Measurements from ENCODE around the gene DTX1. TPM values are rescaled to one million over a fixed set of nuclear protein-coding genes. Genes with fewer than 3 reads are reported as not detected.

The DTX1 gene
- polyA plus RNA-seq, 1 donor (not counting 4 experiments of a cell fraction or from before 2014, with no cell fraction given), result not detected

GRCh38 chr12:113049976-113050742 is 6.4 kb upstream of the DTX1 start:
- DNase-seq (ENCODE audit: low read depth, low spot score), result no peak
- Histone ChIP-seq H3K27me3 (ENCODE audit: control insufficient read depth, extremely low read depth, insufficient read depth, low read length) (peaks cover 11% of the 10 kb centered on the region), H3K79me2 (ENCODE audit: control insufficient read depth, insufficient read depth, low read length) (no peaks in the 10 kb centered on the region), H3K36me3 (ENCODE audit: control insufficient read depth in 2 of 2, extremely low read depth in 1 of 2, insufficient read depth in 2 of 2, low read length in 2 of 2) (no peaks in the 10 kb centered on the region), H2AFZ (ENCODE audit: control insufficient read depth, low read length) (no peak overlapping the region), H3K4me3 (ENCODE audit: control insufficient read depth in 2 of 3, extremely low read depth in 1 of 3, insufficient read depth in 2 of 3, low read depth in 1 of 3, low read length in 3 of 3) (no peak overlapping the region), H4K20me1 (ENCODE audit: control insufficient read depth, extremely low read depth, insufficient read depth, low read length) (no peaks in the 10 kb centered on the region), H3K4me1 (ENCODE audit: control insufficient read depth, extremely low read depth, insufficient read depth, low read length) (no peaks in the 10 kb centered on the region), H3K9me3 (ENCODE audit: control insufficient read depth, low read depth, low read length) (no peaks in the 10 kb centered on the region), H3K9me1 (ENCODE audit: control insufficient read depth, extremely low read depth, insufficient read depth, low read length) (no peaks in the 10 kb centered on the region), H3K4me2 (ENCODE audit: control insufficient read depth, extremely low read depth, insufficient read depth, low read depth, low read length) (no peak overlapping the region), H3K9ac (ENCODE audit: control insufficient read depth, extremely low read depth, insufficient read depth, low read length) (no peak overlapping the region), H3K27ac (ENCODE audit: control insufficient read depth, insufficient read depth, low read length) (no peak overlapping the region)
- TF ChIP-seq EZH2 (IDR thresholded peaks at IDR 0.05; ENCODE audit: low read length), result no peak
- TF ChIP-seq, protein P1, sequence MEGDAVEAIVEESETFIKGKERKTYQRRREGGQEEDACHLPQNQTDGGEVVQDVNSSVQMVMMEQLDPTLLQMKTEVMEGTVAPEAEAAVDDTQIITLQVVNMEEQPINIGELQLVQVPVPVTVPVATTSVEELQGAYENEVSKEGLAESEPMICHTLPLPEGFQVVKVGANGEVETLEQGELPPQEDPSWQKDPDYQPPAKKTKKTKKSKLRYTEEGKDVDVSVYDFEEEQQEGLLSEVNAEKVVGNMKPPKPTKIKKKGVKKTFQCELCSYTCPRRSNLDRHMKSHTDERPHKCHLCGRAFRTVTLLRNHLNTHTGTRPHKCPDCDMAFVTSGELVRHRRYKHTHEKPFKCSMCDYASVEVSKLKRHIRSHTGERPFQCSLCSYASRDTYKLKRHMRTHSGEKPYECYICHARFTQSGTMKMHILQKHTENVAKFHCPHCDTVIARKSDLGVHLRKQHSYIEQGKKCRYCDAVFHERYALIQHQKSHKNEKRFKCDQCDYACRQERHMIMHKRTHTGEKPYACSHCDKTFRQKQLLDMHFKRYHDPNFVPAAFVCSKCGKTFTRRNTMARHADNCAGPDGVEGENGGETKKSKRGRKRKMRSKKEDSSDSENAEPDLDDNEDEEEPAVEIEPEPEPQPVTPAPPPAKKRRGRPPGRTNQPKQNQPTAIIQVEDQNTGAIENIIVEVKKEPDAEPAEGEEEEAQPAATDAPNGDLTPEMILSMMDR (optimal IDR thresholded peaks at IDR 0.05 in 1 of 3, IDR thresholded peaks at IDR 0.05 in 1 of 3, conservative IDR thresholded peaks at IDR 0.05 in 1 of 3; ENCODE audit: extremely low read depth in 1 of 3, insufficient read depth in 2 of 3, low read length in 3 of 3), result peak; percentile 27 to 79 (median 37)
- no peak for FAIRE-seq
- dilution Hi-C loops (cut with MboI; ENCODE audit: extremely low pct_ligation_motif_present, low sequenced_read_pairs), result loop anchor here (25.0 kb wide), 1 partner anchor 112 kb away; no protein-coding TSS in a partner anchor

- Histone ChIP-seq H3K79me2 (ENCODE audit: control insufficient read depth, insufficient read depth, low read length) (no peaks in the 10 kb centered on the region), H3K4me1 (ENCODE audit: control insufficient read depth, extremely low read depth, insufficient read depth, low read length) (no peaks in the 10 kb centered on the region), H3K27me3 (ENCODE audit: control insufficient read depth, extremely low read depth, insufficient read depth, low read length) (peaks cover 17% of the 10 kb centered on the region), H4K20me1 (ENCODE audit: control insufficient read depth, extremely low read depth, insufficient read depth, low read length) (no peaks in the 10 kb centered on the region), H3K9ac (ENCODE audit: control insufficient read depth, extremely low read depth, insufficient read depth, low read length) (no peak overlapping the region), H3K9me1 (ENCODE audit: control insufficient read depth, extremely low read depth, insufficient read depth, low read length) (no peaks in the 10 kb centered on the region), H3K27ac (ENCODE audit: control insufficient read depth, insufficient read depth, low read length) (no peak overlapping the region), H2AFZ (ENCODE audit: control insufficient read depth, low read length) (no peak overlapping the region), H3K36me3 (ENCODE audit: control insufficient read depth in 2 of 2, extremely low read depth in 1 of 2, insufficient read depth in 2 of 2, low read length in 2 of 2) (no peaks in the 10 kb centered on the region), H3K9me3 (ENCODE audit: control insufficient read depth, low read depth, low read length) (no peaks in the 10 kb centered on the region), H3K4me3 (ENCODE audit: control insufficient read depth in 2 of 3, extremely low read depth in 1 of 3, insufficient read depth in 2 of 3, low read depth in 1 of 3, low read length in 3 of 3) (no peak overlapping the region), H3K4me2 (ENCODE audit: control insufficient read depth, extremely low read depth, insufficient read depth, low read depth, low read length) (no peak overlapping the region)
- dilution Hi-C loops (cut with MboI; ENCODE audit: extremely low pct_ligation_motif_present, low sequenced_read_pairs), result loop anchor here (25.0 kb wide), 1 partner anchor 112 kb away; no protein-coding TSS in a partner anchor
- TF ChIP-seq EZH2 (IDR thresholded peaks at IDR 0.05; ENCODE audit: low read length), result no peak
- TF ChIP-seq, protein P1 (optimal IDR thresholded peaks at IDR 0.05 in 1 of 3, IDR thresholded peaks at IDR 0.05 in 1 of 3, conservative IDR thresholded peaks at IDR 0.05 in 1 of 3; ENCODE audit: extremely low read depth in 1 of 3, insufficient read depth in 2 of 3, low read length in 3 of 3), result no peak
- FAIRE-seq (no peak), DNase-seq (ENCODE audit: low read depth, low spot score) (no peak)
Observed at GRCh38 chr12:113050795-113051194, 5.7 kb upstream of the DTX1 start.

Data from keratinocyte (primary cell).